CD4-positive, alpha-beta memory T cell (primary cell): Measurements from ENCODE around the gene UQCRQ. TPM values are rescaled to one million over a fixed set of nuclear protein-coding genes. Genes with fewer than 3 reads are reported as not detected.

Experiments
- polyA plus RNA-seq, 2 donors: library from polyadenylated mRNA; unstranded; fragments of 300-500 nt; fragmentation: Illumina TruSeq; gene quantifications; one replicate each; pipeline ENCODE4 v1.2.3, GENCODE V29; 2021
- total RNA-seq, 2 experiments: library from RNA; stranded (reverse); gene quantifications; one replicate each; pipeline ENCODE4 v1.2.3, GENCODE V29; 2021

The UQCRQ gene
- total and polyA plus RNA-seq, 4 experiments from 2014 or later, result 124 to 536 (median 299) TPM

Other genes with a start within 250 kb of the UQCRQ start
- not detected for gene IL13, start 208.5 kb upstream of the UQCRQ start, total RNA-seq
- gene IL13, start 208.5 kb upstream of the UQCRQ start, polyA plus RNA-seq, result not detected
- gene IL4, start 192.7 kb upstream of the UQCRQ start, total RNA-seq, result not detected
- gene IL4, start 192.7 kb upstream of the UQCRQ start, polyA plus RNA-seq, result not detected
- 10 to 100 TPM; 18.7 to 25.9 TPM for gene KIF3A, start 129.1 kb upstream of the UQCRQ start, total RNA-seq
- 10 to 100 TPM in 1 of 2 donors, 1 to 10 TPM in 1; 9.7 to 18.3 TPM for gene KIF3A, start 129.1 kb upstream of the UQCRQ start, polyA plus RNA-seq
- 10 to 100 TPM; 12.5 to 13.0 TPM for gene CCNI2, start 119.2 kb upstream of the UQCRQ start, total RNA-seq
- 1 to 10 TPM in 1 of 2 donors, under 1 TPM in 1; 0.86 to 3.1 TPM for gene CCNI2, start 119.2 kb upstream of the UQCRQ start, polyA plus RNA-seq
- gene SEPTIN8, start 89.4 kb upstream of the UQCRQ start, total RNA-seq, result 10 to 100 TPM; 12.6 to 13.8 TPM
- 1 to 10 TPM; 1.1 to 3.3 TPM for gene SEPTIN8, start 89.4 kb upstream of the UQCRQ start, polyA plus RNA-seq
- gene SOWAHA, start 53.3 kb upstream of the UQCRQ start, total RNA-seq, result not detected
- under 1 TPM in 1 of 2 donors, not detected in 1; 0.06 TPM for gene SOWAHA, start 53.3 kb upstream of the UQCRQ start, polyA plus RNA-seq
- under 1 TPM in 1 of 2 experiments, not detected in 1; 0.49 TPM for gene SHROOM1, start 36.0 kb upstream of the UQCRQ start, total RNA-seq
- gene SHROOM1, start 36.0 kb upstream of the UQCRQ start, polyA plus RNA-seq, result not detected
- 1 to 10 TPM; 1.1 to 1.9 TPM for gene GDF9, start 173 bp upstream of the UQCRQ start, total RNA-seq
- gene GDF9, start 173 bp upstream of the UQCRQ start, polyA plus RNA-seq, result under 1 TPM; 0.13 to 0.30 TPM
- gene LEAP2, start 7.0 kb downstream of the UQCRQ start, total RNA-seq, result 1 to 10 TPM; 8.1 to 8.8 TPM
- gene LEAP2, start 7.0 kb downstream of the UQCRQ start, polyA plus RNA-seq, result 1 to 10 TPM; 1.1 to 1.6 TPM
- 10 to 100 TPM; 60.4 to 61.6 TPM for gene AFF4, start 97.0 kb downstream of the UQCRQ start, total RNA-seq
- 10 to 100 TPM; 14.1 to 24.0 TPM for gene AFF4, start 97.0 kb downstream of the UQCRQ start, polyA plus RNA-seq
- gene ZCCHC10, start 159.9 kb downstream of the UQCRQ start, total RNA-seq, result 10 to 100 TPM; 20.1 to 20.6 TPM
- 10 to 100 TPM; 46.8 to 50.2 TPM for gene ZCCHC10, start 159.9 kb downstream of the UQCRQ start, polyA plus RNA-seq
- gene HSPA4, start 185.4 kb downstream of the UQCRQ start, total RNA-seq, result 10 to 100 TPM; 55.9 to 58.1 TPM
- gene HSPA4, start 185.4 kb downstream of the UQCRQ start, polyA plus RNA-seq, result 10 to 100 TPM; 32.2 to 45.1 TPM